SK-N-MC (cell line): Measurements from ENCODE around the gene TBCCD1.

Experiments used
- EZH2 ChIP-seq: fragments of 200-600 bp; sonication (generic); IDR thresholded peaks from one replicate; pipeline ENCODE4 v1.6.1; 2017; ENCODE audit warnings: antibody characterized with exemption
- POLR2AphosphoS5 ChIP-seq: IDR thresholded peaks from 2 replicates; pipeline ENCODE4 v1.6.1; 2012; ENCODE audit warnings: mild to moderate bottlenecking, low read depth, low read length, borderline replicate concordance

GRCh38 chr3:186511702-186512101 lies 55.4 kb downstream of the TBCCD1 start:
- TF ChIP-seq EZH2 (no peak), POLR2AphosphoS5 (no peak)
